HS-5 (cell line): ENCODE data around the gene C8G.

Experiments used
- DNase-seq: peaks from one replicate; pipeline ENCODE4 v3.0.0-alpha.2; 2012; ENCODE audit warnings: low read depth

Gene C8G

GRCh38 chr9:136983167-136983566 is 38.1 kb downstream of the C8G start:
- DNase-seq = no peak

- DNase-seq = no peak
Measured at GRCh38 chr9:136983656-136984314, 38.7 kb downstream of the C8G start.

GRCh38 chr9:136984464-136985026 is 39.5 kb downstream of the C8G start:
- no peak for DNase-seq

GRCh38 chr9:136985027-136985602 is 40.1 kb downstream of the C8G start:
- no peak for DNase-seq

GRCh38 chr9:136985853-136986252 is 40.8 kb downstream of the C8G start:
- DNase-seq = no peak

GRCh38 chr9:136988872-136989271 is 43.8 kb downstream of the C8G start:
- DNase-seq = no peak

- no peak for DNase-seq
Measured at GRCh38 chr9:136990242-136990911, 45.3 kb downstream of the C8G start.

- DNase-seq = peak; percentile 35
Measured at GRCh38 chr9:136991993-136992818, 47.2 kb downstream of the C8G start, which contains the start of gene PAXX. TSS of gene PAXX (plus strand) at chr9:136992422. CDS start at chr9:136992444, 22 bp downstream.

GRCh38 chr9:136992819-136993369 is 47.9 kb downstream of the C8G start:
- DNase-seq = no peak

- DNase-seq = no peak
Measured at GRCh38 chr9:136994180-136994887, 49.3 kb downstream of the C8G start.

GRCh38 chr9:136994888-136995230 is 49.8 kb downstream of the C8G start:
- no peak for DNase-seq

- no peak for DNase-seq
Measured at GRCh38 chr9:136995362-136995761, 50.3 kb downstream of the C8G start.

- DNase-seq = no peak
Measured at GRCh38 chr9:136995772-136996311, 50.8 kb downstream of the C8G start.
